ENCODE measurements around the gene IMPDH2.

Gene IMPDH2

DNA sequence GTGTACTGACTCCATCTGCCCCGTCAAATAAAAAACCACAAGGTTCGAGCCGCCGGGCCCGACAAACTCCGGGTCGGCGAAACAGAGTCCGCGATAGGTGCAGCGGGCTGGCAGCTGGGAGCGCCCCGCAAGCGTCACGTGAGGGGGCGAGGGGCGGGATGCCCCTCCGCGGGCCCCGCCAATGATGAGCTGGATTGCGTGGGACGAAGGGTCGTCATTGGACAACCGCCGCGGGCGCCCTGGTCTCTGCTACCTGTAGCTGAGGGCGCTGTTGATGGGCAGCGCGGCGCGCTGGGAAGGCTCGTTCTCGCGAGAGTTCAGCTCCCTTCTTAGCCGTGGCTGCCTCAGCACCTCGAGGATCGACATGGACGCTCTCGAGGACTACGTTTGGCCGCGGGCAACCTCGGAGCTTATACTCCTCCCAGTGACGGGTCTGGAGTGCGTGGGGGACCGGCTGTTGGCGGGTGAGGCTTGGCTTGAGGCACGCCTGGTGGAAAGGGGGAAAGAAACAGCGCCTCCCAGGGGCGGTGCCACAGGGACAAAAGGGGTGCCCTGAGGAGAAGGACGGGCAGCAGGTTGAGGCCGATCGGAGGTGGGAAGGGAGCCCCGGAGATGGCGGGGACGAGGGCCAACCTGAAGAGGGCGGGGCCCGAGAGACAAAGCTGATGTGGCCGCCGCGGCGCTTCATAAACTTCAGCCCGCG is 22.0 kb downstream of the IMPDH2 start, which contains the start of gene WDR6 (continued):
- TF ChIP-seq, protein P1, sequence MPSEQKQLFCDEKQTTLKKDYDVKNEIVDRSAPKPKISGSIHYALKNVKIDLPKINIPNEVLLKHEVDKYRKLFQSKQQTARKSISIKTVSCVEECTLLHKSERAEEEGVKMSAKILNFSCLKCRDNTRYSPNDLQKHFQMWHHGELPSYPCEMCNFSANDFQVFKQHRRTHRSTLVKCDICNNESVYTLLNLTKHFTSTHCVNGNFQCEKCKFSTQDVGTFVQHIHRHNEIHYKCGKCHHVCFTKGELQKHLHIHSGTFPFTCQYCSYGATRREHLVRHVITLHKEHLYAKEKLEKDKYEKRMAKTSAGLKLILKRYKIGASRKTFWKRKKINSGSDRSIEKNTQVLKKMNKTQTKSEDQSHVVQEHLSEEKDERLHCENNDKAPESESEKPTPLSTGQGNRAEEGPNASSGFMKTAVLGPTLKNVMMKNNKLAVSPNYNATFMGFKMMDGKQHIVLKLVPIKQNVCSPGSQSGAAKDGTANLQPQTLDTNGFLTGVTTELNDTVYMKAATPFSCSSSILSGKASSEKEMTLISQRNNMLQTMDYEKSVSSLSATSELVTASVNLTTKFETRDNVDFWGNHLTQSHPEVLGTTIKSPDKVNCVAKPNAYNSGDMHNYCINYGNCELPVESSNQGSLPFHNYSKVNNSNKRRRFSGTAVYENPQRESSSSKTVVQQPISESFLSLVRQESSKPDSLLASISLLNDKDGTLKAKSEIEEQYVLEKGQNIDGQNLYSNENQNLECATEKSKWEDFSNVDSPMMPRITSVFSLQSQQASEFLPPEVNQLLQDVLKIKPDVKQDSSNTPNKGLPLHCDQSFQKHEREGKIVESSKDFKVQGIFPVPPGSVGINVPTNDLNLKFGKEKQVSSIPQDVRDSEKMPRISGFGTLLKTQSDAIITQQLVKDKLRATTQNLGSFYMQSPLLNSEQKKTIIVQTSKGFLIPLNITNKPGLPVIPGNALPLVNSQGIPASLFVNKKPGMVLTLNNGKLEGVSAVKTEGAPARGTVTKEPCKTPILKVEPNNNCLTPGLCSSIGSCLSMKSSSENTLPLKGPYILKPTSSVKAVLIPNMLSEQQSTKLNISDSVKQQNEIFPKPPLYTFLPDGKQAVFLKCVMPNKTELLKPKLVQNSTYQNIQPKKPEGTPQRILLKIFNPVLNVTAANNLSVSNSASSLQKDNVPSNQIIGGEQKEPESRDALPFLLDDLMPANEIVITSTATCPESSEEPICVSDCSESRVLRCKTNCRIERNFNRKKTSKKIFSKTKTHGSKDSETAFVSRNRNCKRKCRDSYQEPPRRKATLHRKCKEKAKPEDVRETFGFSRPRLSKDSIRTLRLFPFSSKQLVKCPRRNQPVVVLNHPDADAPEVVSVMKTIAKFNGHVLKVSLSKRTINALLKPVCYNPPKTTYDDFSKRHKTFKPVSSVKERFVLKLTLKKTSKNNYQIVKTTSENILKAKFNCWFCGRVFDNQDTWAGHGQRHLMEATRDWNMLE (tag by site-specific recombination; conservative IDR thresholded peaks at IDR 0.05; ENCODE audit: low read depth): 0 out of 2 replicates have a peak, but pooled peaks have one; percentile 16
- TF ChIP-seq ZNF501 (tag by site-specific recombination; IDR thresholded peaks at IDR 0.05) (0 out of 2 replicates have a peak, but pooled peaks have one; percentile 59), GLIS1 (tag by site-specific recombination; IDR thresholded peaks at IDR 0.05) (no peak), ZNF837 (tag by site-specific recombination; IDR thresholded peaks at IDR 0.05) (no peak), IKZF3 (tag by site-specific recombination; IDR thresholded peaks at IDR 0.05) (no peak), ZNF324 (tag by site-specific recombination; IDR thresholded peaks at IDR 0.05) (peak; percentile 36; the same call in 1 of the 2 replicates), ZNF354C (tag by site-specific recombination; IDR thresholded peaks at IDR 0.05; ENCODE audit: borderline replicate concordance, low read depth) (no peak), ZNF335 (tag by site-specific recombination; conservative IDR thresholded peaks at IDR 0.05) (peak; percentile 77), ZNF621 (tag by site-specific recombination; IDR thresholded peaks at IDR 0.05) (no peak), ZNF140 (tag by site-specific recombination; IDR thresholded peaks at IDR 0.05) (no peak), ZNF747 (tag by site-specific recombination; IDR thresholded peaks at IDR 0.05) (no peak), ZNF626 (tag by site-specific recombination; IDR thresholded peaks at IDR 0.05) (no peak), ZNF561 (tag by site-specific recombination; IDR thresholded peaks at IDR 0.05; ENCODE audit: borderline replicate concordance) (0 out of 2 replicates have a peak, but pooled peaks have one; percentile 34), ZNF311 (tag by site-specific recombination; IDR thresholded peaks at IDR 0.05; ENCODE audit: borderline replicate concordance) (no peak), EGR2 (tag by site-specific recombination; IDR thresholded peaks at IDR 0.05; ENCODE audit: low read depth) (no peak), ZNF223 (tag by site-specific recombination; IDR thresholded peaks at IDR 0.05) (no peak), SP3 (tag by site-specific recombination; IDR thresholded peaks at IDR 0.05) (peak; percentile 67; the same call in 1 of the 2 replicates), HOXA7 (CRISPR knock-in tag; IDR thresholded peaks at IDR 0.05; ENCODE audit: borderline replicate concordance) (no peak), ZBTB21 (tag by site-specific recombination; IDR thresholded peaks at IDR 0.05) (no peak), ZNF341 (tag by site-specific recombination; IDR thresholded peaks at IDR 0.05; ENCODE audit: low read depth) (peak; percentile 29; the same call in 1 of the 2 replicates), ZNF791 (tag by site-specific recombination; IDR thresholded peaks at IDR 0.05) (no peak), ZNF664 (tag by site-specific recombination; IDR thresholded peaks at IDR 0.05) (no peak), ZNF292 (tag by site-specific recombination; IDR thresholded peaks at IDR 0.05; ENCODE audit: borderline replicate concordance, low read depth) (no peak), ZNF221 (tag by site-specific recombination; IDR thresholded peaks at IDR 0.05; ENCODE audit: borderline replicate concordance) (no peak), FEZF1 (tag by site-specific recombination; IDR thresholded peaks at IDR 0.05) (no peak), ZNF571 (tag by site-specific recombination; IDR thresholded peaks at IDR 0.05) (no peak)
- TF ChIP-seq, protein P2, sequence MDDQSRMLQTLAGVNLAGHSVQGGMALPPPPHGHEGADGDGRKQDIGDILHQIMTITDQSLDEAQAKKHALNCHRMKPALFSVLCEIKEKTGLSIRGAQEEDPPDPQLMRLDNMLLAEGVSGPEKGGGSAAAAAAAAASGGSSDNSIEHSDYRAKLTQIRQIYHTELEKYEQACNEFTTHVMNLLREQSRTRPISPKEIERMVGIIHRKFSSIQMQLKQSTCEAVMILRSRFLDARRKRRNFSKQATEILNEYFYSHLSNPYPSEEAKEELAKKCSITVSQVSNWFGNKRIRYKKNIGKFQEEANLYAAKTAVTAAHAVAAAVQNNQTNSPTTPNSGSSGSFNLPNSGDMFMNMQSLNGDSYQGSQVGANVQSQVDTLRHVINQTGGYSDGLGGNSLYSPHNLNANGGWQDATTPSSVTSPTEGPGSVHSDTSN (CRISPR knock-in tag; IDR thresholded peaks at IDR 0.05): no peak
- TF ChIP-seq, protein P3, sequence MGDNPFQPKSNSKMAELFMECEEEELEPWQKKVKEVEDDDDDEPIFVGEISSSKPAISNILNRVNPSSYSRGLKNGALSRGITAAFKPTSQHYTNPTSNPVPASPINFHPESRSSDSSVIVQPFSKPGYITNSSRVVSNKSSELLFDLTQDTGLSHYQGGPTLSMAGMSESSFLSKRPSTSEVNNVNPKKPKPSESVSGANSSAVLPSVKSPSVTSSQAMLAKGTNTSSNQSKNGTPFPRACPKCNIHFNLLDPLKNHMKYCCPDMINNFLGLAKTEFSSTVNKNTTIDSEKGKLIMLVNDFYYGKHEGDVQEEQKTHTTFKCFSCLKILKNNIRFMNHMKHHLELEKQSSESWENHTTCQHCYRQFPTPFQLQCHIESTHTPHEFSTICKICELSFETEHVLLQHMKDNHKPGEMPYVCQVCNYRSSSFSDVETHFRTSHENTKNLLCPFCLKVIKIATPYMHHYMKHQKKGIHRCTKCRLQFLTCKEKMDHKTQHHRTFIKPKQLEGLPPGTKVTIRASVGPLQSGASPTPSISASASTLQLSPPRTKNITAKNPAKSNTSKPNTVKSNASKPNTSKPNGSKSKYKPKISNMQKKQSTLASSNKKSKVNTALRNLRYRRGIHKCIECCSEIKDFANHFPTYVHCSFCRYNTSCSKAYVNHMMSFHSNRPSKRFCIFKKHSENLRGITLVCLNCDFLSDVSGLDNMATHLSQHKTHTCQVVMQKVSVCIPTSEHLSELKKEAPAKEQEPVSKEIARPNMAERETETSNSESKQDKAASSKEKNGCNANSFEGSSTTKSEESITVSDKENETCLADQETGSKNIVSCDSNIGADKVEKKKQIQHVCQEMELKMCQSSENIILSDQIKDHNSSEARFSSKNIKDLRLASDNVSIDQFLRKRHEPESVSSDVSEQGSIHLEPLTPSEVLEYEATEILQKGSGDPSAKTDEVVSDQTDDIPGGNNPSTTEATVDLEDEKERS (tag by site-specific recombination; IDR thresholded peaks at IDR 0.05): no peak
- TF ChIP-seq, protein P4, sequence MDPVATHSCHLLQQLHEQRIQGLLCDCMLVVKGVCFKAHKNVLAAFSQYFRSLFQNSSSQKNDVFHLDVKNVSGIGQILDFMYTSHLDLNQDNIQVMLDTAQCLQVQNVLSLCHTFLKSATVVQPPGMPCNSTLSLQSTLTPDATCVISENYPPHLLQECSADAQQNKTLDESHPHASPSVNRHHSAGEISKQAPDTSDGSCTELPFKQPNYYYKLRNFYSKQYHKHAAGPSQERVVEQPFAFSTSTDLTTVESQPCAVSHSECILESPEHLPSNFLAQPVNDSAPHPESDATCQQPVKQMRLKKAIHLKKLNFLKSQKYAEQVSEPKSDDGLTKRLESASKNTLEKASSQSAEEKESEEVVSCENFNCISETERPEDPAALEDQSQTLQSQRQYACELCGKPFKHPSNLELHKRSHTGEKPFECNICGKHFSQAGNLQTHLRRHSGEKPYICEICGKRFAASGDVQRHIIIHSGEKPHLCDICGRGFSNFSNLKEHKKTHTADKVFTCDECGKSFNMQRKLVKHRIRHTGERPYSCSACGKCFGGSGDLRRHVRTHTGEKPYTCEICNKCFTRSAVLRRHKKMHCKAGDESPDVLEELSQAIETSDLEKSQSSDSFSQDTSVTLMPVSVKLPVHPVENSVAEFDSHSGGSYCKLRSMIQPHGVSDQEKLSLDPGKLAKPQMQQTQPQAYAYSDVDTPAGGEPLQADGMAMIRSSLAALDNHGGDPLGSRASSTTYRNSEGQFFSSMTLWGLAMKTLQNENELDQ (tag by site-specific recombination; IDR thresholded peaks at IDR 0.05; ENCODE audit: low read depth): no peak

All from HEK293 (cell line).